Measurements from ENCODE around the gene SLC6A13.

- no peak for TF ChIP-seq CTCF (IDR thresholded peaks at IDR 0.05)
- TF ChIP-seq POLR2A (IDR thresholded peaks at IDR 0.05), result no peak
- TF ChIP-seq EP300 (IDR thresholded peaks at IDR 0.05), result no peak
Measured at GRCh38 chr12:238116-238515, 24.5 kb downstream of the SLC6A13 start.
